HCT116 (cell line): ENCODE measurements around the gene PRPSAP1.

Experiments
- EZH2 ChIP-seq: fragments of 200-600 bp; sonication (generic); IDR thresholded peaks from 2 replicates; pipeline ENCODE4 v1.6.1; 2017; ENCODE audit warnings: antibody characterized with exemption, mixed run types
- POLR2AphosphoS5 ChIP-seq: IDR thresholded peaks from 2 replicates; pipeline ENCODE4 v1.6.1; 2011; ENCODE audit warnings: mild to moderate bottlenecking, low read depth, low read length, moderate library complexity

- TF ChIP-seq POLR2AphosphoS5 (no peak), EZH2 (no peak)
Measured at GRCh38 chr17:76397184-76397583, 43.5 kb upstream of the PRPSAP1 start.
